OCI-LY7 (cell line): ENCODE data around the gene DPP10. TPM values are rescaled to one million over a fixed set of nuclear protein-coding genes. Genes with fewer than 3 reads are reported as not detected.

Source experiments
- BruUV-seq: library from RNA; stranded (reverse); fragments of 400-500 nt; replicated peaks from 2 replicates; lab custom pipeline; 2021; lab: Mats Ljungman, UMichigan
- CTCF ChIA-PET: fragments of 300-600 bp; sonication (Branson Sonifier 250); formaldehyde crosslinking; loops from one replicate; lab custom pipeline; 2022; ENCODE audit warnings: antibody characterized with exemption; ENCODE audit not compliant: unreplicated experiment; lab: Charles Lee
- POLR2A ChIA-PET: fragments of 300-600 bp; sonication (Branson Sonifier 250); formaldehyde crosslinking; loops from one replicate; lab custom pipeline; 2022; ENCODE audit warnings: antibody characterized with exemption; lab: Charles Lee
- DNase-seq: peaks from one replicate; pipeline ENCODE4 v3.0.0-alpha.2; 2015; ENCODE audit warnings: low spot score
- H2AFZ ChIP-seq: fragments of 200-600 bp; sonication (generic), shearing (Covaris generic); 2 replicates; pipeline ENCODE4 v1.6.1; 2014; ENCODE audit warnings: mild to moderate bottlenecking, antibody characterized with exemption, low read length, moderate library complexity
- H3K27ac ChIP-seq: fragments of 200-600 bp; sonication (generic); 2 replicates; pipeline ENCODE4 v1.5.1; 2014; ENCODE audit warnings: mixed run types, low read depth, mild to moderate bottlenecking, moderate library complexity, low read length, inconsistent platforms; ENCODE audit not compliant: poor library complexity, severe bottlenecking
- H3K36me3 ChIP-seq: fragments of 200-600 bp; sonication (generic); 2 replicates; pipeline ENCODE4 v1.6.1; 2014; ENCODE audit warnings: mild to moderate bottlenecking, antibody characterized with exemption, low read length, moderate library complexity, mixed read lengths; ENCODE audit not compliant: insufficient read depth
- H3K4me1 ChIP-seq: fragments of 200-600 bp; sonication (generic); 2 replicates; pipeline ENCODE4 v1.5.1; 2014; ENCODE audit warnings: mild to moderate bottlenecking, low read length; ENCODE audit not compliant: insufficient read depth, poor library complexity, severe bottlenecking
- H3K4me2 ChIP-seq: fragments of 200-600 bp; sonication (generic); 2 replicates; pipeline ENCODE4 v1.6.1; 2014; ENCODE audit warnings: mild to moderate bottlenecking, low read length
- H3K4me3 ChIP-seq: fragments of 200-600 bp; sonication (generic); 2 replicates; pipeline ENCODE4 v1.5.1; 2014; ENCODE audit warnings: mild to moderate bottlenecking, low read depth, low read length; ENCODE audit not compliant: poor library complexity, severe bottlenecking
- H3K79me2 ChIP-seq: fragments of 200-600 bp; sonication (generic); 2 replicates; pipeline ENCODE4 v1.6.1; 2016; ENCODE audit warnings: low read depth, mild to moderate bottlenecking, low read length, moderate library complexity, mixed read lengths; ENCODE audit not compliant: insufficient read depth
- H3K9me2 ChIP-seq: fragments of 200-600 bp; sonication (generic); 2 replicates; pipeline ENCODE4 v1.6.1; 2016; ENCODE audit warnings: mild to moderate bottlenecking, low read length, mixed read lengths; ENCODE audit not compliant: insufficient read depth
- H3K9me3 ChIP-seq: fragments of 200-600 bp; sonication (generic); 2 replicates; pipeline ENCODE4 v1.6.1; 2014; ENCODE audit warnings: mild to moderate bottlenecking, mixed run types, low read length, mixed read lengths
- H4K20me1 ChIP-seq: fragments of 200-600 bp; sonication (generic); 2 replicates; pipeline ENCODE4 v1.6.1; 2014; ENCODE audit warnings: mild to moderate bottlenecking, antibody characterized with exemption, low read length, moderate library complexity, mixed read lengths; ENCODE audit not compliant: insufficient read depth
- EZH2phosphoT487 ChIP-seq: fragments of 200-600 bp; sonication (generic); IDR thresholded peaks from 2 replicates; pipeline ENCODE4 v1.6.1; 2018; ENCODE audit warnings: low read depth, borderline replicate concordance, mild to moderate bottlenecking, mixed run types, antibody characterized with exemption, low read length, moderate library complexity, mixed read lengths
- intact Hi-C: fragments of 100-400 bp; cut with micrococcal nuclease; formaldehyde crosslinking; loops from one replicate; pipeline ENCODE4 v1.10.0; 2022; ENCODE audit not compliant: unreplicated experiment
- total RNA-seq, 2 experiments: library from RNA; depleted of rRNA in 1 of 2; stranded (reverse); fragments of >200 nt in 1 of 2; shearing (Covaris generic) in 1 of 2; gene quantifications; 2 replicates each; pipeline ENCODE4 v1.2.3, GENCODE V29; 2014 to 2022
- TF ChIP-seq, protein P1 (sequence below): fragments of 200-600 bp; sonication (generic); conservative IDR thresholded peaks from 2 replicates; pipeline ENCODE4 v1.5.1; 2014; ENCODE audit warnings: mild to moderate bottlenecking, antibody characterized with exemption, low read length, moderate library complexity, mixed read lengths

Gene DPP10
- total RNA-seq, 2 experiments from 2014 or later = not detected

DNA sequence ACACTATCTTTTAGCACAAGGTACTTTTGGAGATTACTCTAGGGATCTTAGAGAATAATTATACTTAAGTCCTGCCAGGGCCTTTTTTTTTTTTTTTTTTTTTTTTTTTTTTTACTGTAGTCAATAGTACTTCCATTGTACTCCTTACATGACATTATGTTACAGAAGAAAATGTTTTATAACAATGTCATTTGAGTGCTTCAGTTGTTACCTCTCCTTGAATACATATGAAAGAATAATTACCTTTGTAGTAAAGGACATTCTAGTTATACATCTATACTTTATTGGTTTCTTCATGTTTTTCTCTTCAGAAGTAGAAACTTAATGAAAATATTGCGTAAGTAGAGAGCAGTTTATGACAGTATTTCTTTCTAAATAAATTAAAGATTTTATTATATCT, 834.9 kb downstream of the DPP10 start:
- BruUV-seq = no TSS peak
- Histone ChIP-seq H3K27ac (no peak overlapping the region), H3K79me2 (no peaks in the 10 kb centered on the region), H3K9me2 (no peaks in the 10 kb centered on the region), H2AFZ (no peak overlapping the region), H3K4me2 (no peak overlapping the region), H3K4me3 (no peak overlapping the region), H3K36me3 (no peaks in the 10 kb centered on the region), H3K4me1 (no peaks in the 10 kb centered on the region), H4K20me1 (no peaks in the 10 kb centered on the region), H3K9me3 (no peaks in the 10 kb centered on the region)
- intact Hi-C loops = no loop called here
- DNase-seq = no peak
- TF ChIP-seq EZH2phosphoT487 = no peak
- TF ChIP-seq, protein P1, sequence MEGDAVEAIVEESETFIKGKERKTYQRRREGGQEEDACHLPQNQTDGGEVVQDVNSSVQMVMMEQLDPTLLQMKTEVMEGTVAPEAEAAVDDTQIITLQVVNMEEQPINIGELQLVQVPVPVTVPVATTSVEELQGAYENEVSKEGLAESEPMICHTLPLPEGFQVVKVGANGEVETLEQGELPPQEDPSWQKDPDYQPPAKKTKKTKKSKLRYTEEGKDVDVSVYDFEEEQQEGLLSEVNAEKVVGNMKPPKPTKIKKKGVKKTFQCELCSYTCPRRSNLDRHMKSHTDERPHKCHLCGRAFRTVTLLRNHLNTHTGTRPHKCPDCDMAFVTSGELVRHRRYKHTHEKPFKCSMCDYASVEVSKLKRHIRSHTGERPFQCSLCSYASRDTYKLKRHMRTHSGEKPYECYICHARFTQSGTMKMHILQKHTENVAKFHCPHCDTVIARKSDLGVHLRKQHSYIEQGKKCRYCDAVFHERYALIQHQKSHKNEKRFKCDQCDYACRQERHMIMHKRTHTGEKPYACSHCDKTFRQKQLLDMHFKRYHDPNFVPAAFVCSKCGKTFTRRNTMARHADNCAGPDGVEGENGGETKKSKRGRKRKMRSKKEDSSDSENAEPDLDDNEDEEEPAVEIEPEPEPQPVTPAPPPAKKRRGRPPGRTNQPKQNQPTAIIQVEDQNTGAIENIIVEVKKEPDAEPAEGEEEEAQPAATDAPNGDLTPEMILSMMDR = no peak
- ChIA-PET CTCF (no interaction called here), POLR2A (no interaction called here)

DNA sequence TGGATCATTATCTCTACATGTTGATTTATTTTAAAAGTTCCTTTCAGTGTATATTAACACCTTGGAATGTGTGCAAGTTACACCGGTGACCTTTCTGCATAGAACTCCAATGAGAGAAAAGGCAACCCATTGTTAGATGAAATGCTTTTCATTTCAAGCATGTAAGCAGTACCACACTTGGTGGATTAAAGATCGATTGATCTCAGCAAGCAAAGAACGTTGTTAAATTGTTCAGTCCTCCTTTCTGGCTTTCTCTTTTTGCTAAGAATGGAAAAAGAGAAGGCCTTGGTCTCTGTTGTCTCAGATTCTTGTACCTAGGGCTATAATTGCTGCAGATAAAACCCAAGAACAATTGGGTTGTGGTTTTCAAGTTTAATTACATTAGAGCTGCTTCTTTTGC, 843.0 kb downstream of the DPP10 start:
- no peak overlapping the region for H3K4me2 ChIP-seq
- no peaks in the 10 kb centered on the region for H3K4me1 ChIP-seq
- no peaks in the 10 kb centered on the region for H3K79me2 ChIP-seq
- ChIA-PET CTCF (no interaction called here), POLR2A (interaction anchor here (1.6 kb wide), 1 partner anchor 13 kb away, joined by 3 read pairs; no protein-coding TSS in a partner anchor)
- TF ChIP-seq, protein P1 = no peak
- no peak for TF ChIP-seq EZH2phosphoT487
- H3K4me3 ChIP-seq = no peak overlapping the region
- no peaks in the 10 kb centered on the region for H3K36me3 ChIP-seq
- no peaks in the 10 kb centered on the region for H4K20me1 ChIP-seq
- H2AFZ ChIP-seq = no peak overlapping the region
- H3K9me2 ChIP-seq = no peaks in the 10 kb centered on the region
- intact Hi-C loops = no loop called here
- BruUV-seq = no TSS peak
- DNase-seq = no peak
- no peak overlapping the region for H3K27ac ChIP-seq
- H3K9me3 ChIP-seq = no peaks in the 10 kb centered on the region

DNA sequence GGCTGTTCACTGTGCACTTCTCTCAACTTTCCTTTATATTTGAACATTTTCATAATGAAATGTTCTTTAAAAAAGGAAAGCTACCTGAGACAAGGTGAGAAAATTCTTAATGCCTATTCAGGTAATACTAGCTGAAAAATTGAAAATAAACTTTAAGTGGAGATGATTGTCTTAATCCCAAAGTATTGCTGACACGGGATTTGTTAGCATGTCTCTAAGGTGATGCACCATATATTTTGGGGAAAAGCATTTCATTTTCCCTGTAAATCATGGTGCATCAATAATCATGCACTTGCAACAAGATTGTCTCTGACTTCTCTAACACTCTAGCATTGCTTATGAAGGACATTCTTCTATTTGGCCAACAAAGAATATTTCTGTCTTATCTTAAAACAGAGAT, 848.0 kb downstream of the DPP10 start:
- intact Hi-C loops = no loop called here
- H3K9me3 ChIP-seq = no peaks in the 10 kb centered on the region
- no peaks in the 10 kb centered on the region for H3K79me2 ChIP-seq
- H4K20me1 ChIP-seq = no peaks in the 10 kb centered on the region
- no TSS peak for BruUV-seq
- no peak overlapping the region for H3K4me3 ChIP-seq
- TF ChIP-seq, protein P1 = no peak
- no peak for TF ChIP-seq EZH2phosphoT487
- no peak for DNase-seq
- no peak overlapping the region for H2AFZ ChIP-seq
- no peak overlapping the region for H3K27ac ChIP-seq
- ChIA-PET CTCF (no interaction called here), POLR2A (interaction anchor here (1.4 kb wide), 1 partner anchor 8 kb away, joined by 4 read pairs; no protein-coding TSS in a partner anchor)
- H3K4me1 ChIP-seq = no peaks in the 10 kb centered on the region
- no peaks in the 10 kb centered on the region for H3K9me2 ChIP-seq
- no peaks in the 10 kb centered on the region for H3K36me3 ChIP-seq
- H3K4me2 ChIP-seq = no peak overlapping the region
